H1 (cell line): ENCODE data around the gene GAB2. TPM values are rescaled to one million over a fixed set of nuclear protein-coding genes. Genes with fewer than 3 reads are reported as not detected.

Experiments
- CHD7 ChIP-seq: fragments of 300-600 bp; sonication (generic); IDR thresholded peaks from 2 replicates; pipeline ENCODE4 v1.7.1; 2012; ENCODE audit warnings: low read length, moderate library complexity, mild to moderate bottlenecking, inconsistent platforms; ENCODE audit not compliant: insufficient replicate concordance
- GABPA ChIP-seq: IDR thresholded peaks from 2 replicates; pipeline ENCODE4 v1.6.1; 2011; ENCODE audit warnings: mild to moderate bottlenecking, low read length, moderate library complexity, borderline replicate concordance; ENCODE audit not compliant: insufficient read depth
- polyA plus RNA-seq, 7 experiments: library from polyadenylated mRNA; depleted of rRNA in 3 of 7; stranded (reverse) in 5 of 7; unstranded in 2 of 7; fragments of >200 nt in 5 of 7; fragments of 200-250 nt in 2 of 7; gene quantifications; 1 replicate in 5 of 7; 2 replicates in 1 of 7; 4 replicates in 1 of 7; pipeline versions ENCODE4 v1.2.1 to v1.2.3, GENCODE V29; 2011 to 2013; ENCODE audit warnings: missing spikeins in 2 of 7, mixed read lengths in 2 of 7
- total RNA-seq: library from RNA; stranded (reverse); fragmentation: NEBNext Ultra II Directional; extraction: Animal tissue kit (Norgen Biotek cat#: 25700); gene quantifications from 2 replicates; pipeline ENCODE4 v1.2.1, GENCODE V29; 2021
- TF ChIP-seq, protein P1 (sequence below): IDR thresholded peaks from 2 replicates; pipeline ENCODE4 v1.6.1; 2012; ENCODE audit warnings: inconsistent platforms

GAB2 gene
- total and polyA plus RNA-seq, 2 of the 8 experiments (the other 6 are each of a cell fraction or from before 2014, with no cell fraction given), result 6.3 to 14.0 TPM

GRCh38 chr11:78343303-78343702 is 74.3 kb downstream of the GAB2 start (continued):
- TF ChIP-seq CHD7, result no peak
- TF ChIP-seq, protein P1, sequence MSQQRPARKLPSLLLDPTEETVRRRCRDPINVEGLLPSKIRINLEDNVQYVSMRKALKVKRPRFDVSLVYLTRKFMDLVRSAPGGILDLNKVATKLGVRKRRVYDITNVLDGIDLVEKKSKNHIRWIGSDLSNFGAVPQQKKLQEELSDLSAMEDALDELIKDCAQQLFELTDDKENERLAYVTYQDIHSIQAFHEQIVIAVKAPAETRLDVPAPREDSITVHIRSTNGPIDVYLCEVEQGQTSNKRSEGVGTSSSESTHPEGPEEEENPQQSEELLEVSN, result no peak
- TF ChIP-seq GABPA, result no peak
